Stimulated activated memory B cell treated with anti-CD40 and anti-IgM and Interleukin-4, amounts not matched to agents 10 μg/mL and 1 μg/mL and 100 μg/mL, for 72 hours (primary cell): ENCODE results near the gene SAE1.

ENCODE experiments used
- ATAC-seq: fragments of 150-1000 bp; cut with Tn5 transposase; 2 replicates; pipeline ENCODE4 v1.10.0; 2021
- H3K27ac Mint-ChIP-seq: one replicate; pipeline ENCODE4 v1.8.0; 2022; ENCODE audit warnings: mild to moderate bottlenecking, mixed read lengths
- H3K27me3 Mint-ChIP-seq: one replicate; pipeline ENCODE4 v1.8.0; 2022; ENCODE audit warnings: mixed read lengths
- H3K36me3 Mint-ChIP-seq: one replicate; pipeline ENCODE4 v1.8.0; 2022; ENCODE audit warnings: mixed read lengths
- H3K4me1 Mint-ChIP-seq: one replicate; pipeline ENCODE4 v1.8.0; 2022; ENCODE audit warnings: mixed read lengths
- H3K4me3 Mint-ChIP-seq: one replicate; pipeline ENCODE4 v1.8.0; 2022; ENCODE audit warnings: mild to moderate bottlenecking, moderate library complexity, mixed read lengths
- H3K9me3 Mint-ChIP-seq: one replicate; pipeline ENCODE4 v1.8.0; 2022; ENCODE audit warnings: mixed read lengths

Gene SAE1

GRCh38 chr19:47130589-47131227 is at the start of gene SAE1:
Gene SAE1 (plus strand): TSS chr19:47130835. CDS start chr19:47130931, 96 bp downstream.
- Mint-ChIP-seq H3K27ac (peak within 1 kb of the TSS; percentile 91), H3K27me3 (no peaks in the 10 kb centered on the region), H3K36me3 (peaks cover 24% of the 10 kb centered on the region), H3K4me1 (peaks cover 55% of the 10 kb centered on the region), H3K4me3 (peak within 1 kb of the TSS; percentile 92), H3K9me3 (no peaks in the 10 kb centered on the region)
- peak; percentile 95 for ATAC-seq

- H3K27ac Mint-ChIP-seq = no peak overlapping the region
- no peaks in the 10 kb centered on the region for H3K27me3 Mint-ChIP-seq
- no peak for ATAC-seq
- H3K4me3 Mint-ChIP-seq = no peak overlapping the region
- H3K4me1 Mint-ChIP-seq = peaks cover 7% of the 10 kb centered on the region
- no peaks in the 10 kb centered on the region for H3K9me3 Mint-ChIP-seq
- peaks cover 43% of the 10 kb centered on the region for H3K36me3 Mint-ChIP-seq
Measured at GRCh38 chr19:47081095-47081494, 49.5 kb upstream of the SAE1 start.

- Mint-ChIP-seq H3K36me3 (peaks cover 46% of the 10 kb centered on the region), H3K27me3 (no peaks in the 10 kb centered on the region), H3K9me3 (no peaks in the 10 kb centered on the region), H3K4me1 (peaks cover 14% of the 10 kb centered on the region), H3K27ac (no peak overlapping the region), H3K4me3 (no peak overlapping the region)
- ATAC-seq = no peak
Measured at GRCh38 chr19:47082493-47082892, 48.1 kb upstream of the SAE1 start.

- H3K9me3 Mint-ChIP-seq = no peaks in the 10 kb centered on the region
- H3K4me3 Mint-ChIP-seq = no peak overlapping the region
- no peak for ATAC-seq
- peaks cover 14% of the 10 kb centered on the region for H3K4me1 Mint-ChIP-seq
- peaks cover 53% of the 10 kb centered on the region for H3K36me3 Mint-ChIP-seq
- peak overlapping the region; percentile 52 for H3K27ac Mint-ChIP-seq
- H3K27me3 Mint-ChIP-seq = no peaks in the 10 kb centered on the region
Measured at GRCh38 chr19:47084879-47085439, 45.7 kb upstream of the SAE1 start.

- H3K27me3 Mint-ChIP-seq = no peaks in the 10 kb centered on the region
- no peak for ATAC-seq
- no peaks in the 10 kb centered on the region for H3K9me3 Mint-ChIP-seq
- H3K36me3 Mint-ChIP-seq = peaks cover 58% of the 10 kb centered on the region
- H3K4me1 Mint-ChIP-seq = peaks cover 14% of the 10 kb centered on the region
- H3K4me3 Mint-ChIP-seq = no peak overlapping the region
- H3K27ac Mint-ChIP-seq = peak overlapping the region; percentile 52
Measured at GRCh38 chr19:47086280-47086679, 44.4 kb upstream of the SAE1 start.

- no peaks in the 10 kb centered on the region for H3K9me3 Mint-ChIP-seq
- peaks cover 45% of the 10 kb centered on the region for H3K36me3 Mint-ChIP-seq
- H3K27ac Mint-ChIP-seq = no peak overlapping the region
- H3K4me1 Mint-ChIP-seq = peaks cover 33% of the 10 kb centered on the region
- no peak for ATAC-seq
- no peaks in the 10 kb centered on the region for H3K27me3 Mint-ChIP-seq
- no peak overlapping the region for H3K4me3 Mint-ChIP-seq
Measured at GRCh38 chr19:47089767-47090350, 40.8 kb upstream of the SAE1 start.

GRCh38 chr19:47093254-47093653 is 37.4 kb upstream of the SAE1 start:
- Mint-ChIP-seq H3K36me3 (peaks cover 36% of the 10 kb centered on the region), H3K9me3 (no peaks in the 10 kb centered on the region), H3K27me3 (no peaks in the 10 kb centered on the region), H3K4me3 (peak overlapping the region; percentile 19), H3K27ac (peak overlapping the region; percentile 95), H3K4me1 (peaks cover 46% of the 10 kb centered on the region)
- peak; percentile 52 for ATAC-seq

- peak; percentile 97 for ATAC-seq
- Mint-ChIP-seq H3K27ac (peak overlapping the region; percentile 95), H3K36me3 (peaks cover 36% of the 10 kb centered on the region), H3K27me3 (no peaks in the 10 kb centered on the region), H3K4me1 (peaks cover 52% of the 10 kb centered on the region), H3K9me3 (no peaks in the 10 kb centered on the region), H3K4me3 (peak overlapping the region; percentile 19)
Measured at GRCh38 chr19:47093841-47094240, 36.8 kb upstream of the SAE1 start.

GRCh38 chr19:47094557-47095475 is 35.8 kb upstream of the SAE1 start:
- Mint-ChIP-seq H3K27me3 (no peaks in the 10 kb centered on the region), H3K9me3 (no peaks in the 10 kb centered on the region), H3K36me3 (peaks cover 30% of the 10 kb centered on the region), H3K4me3 (peak overlapping the region; percentile 65), H3K4me1 (peaks cover 55% of the 10 kb centered on the region), H3K27ac (peak overlapping the region; percentile 95)
- ATAC-seq = peak; percentile 51

- Mint-ChIP-seq H3K27me3 (no peaks in the 10 kb centered on the region), H3K9me3 (no peaks in the 10 kb centered on the region), H3K36me3 (peaks cover 27% of the 10 kb centered on the region), H3K4me3 (peak overlapping the region; percentile 4), H3K27ac (peak overlapping the region; percentile 95), H3K4me1 (peaks cover 60% of the 10 kb centered on the region)
- no peak for ATAC-seq
Measured at GRCh38 chr19:47095476-47096099, 35.0 kb upstream of the SAE1 start.

GRCh38 chr19:47096100-47096704 is 34.4 kb upstream of the SAE1 start:
- Mint-ChIP-seq H3K36me3 (peaks cover 23% of the 10 kb centered on the region), H3K4me1 (peaks cover 61% of the 10 kb centered on the region), H3K27ac (peak overlapping the region; percentile 95), H3K4me3 (no peak overlapping the region), H3K27me3 (no peaks in the 10 kb centered on the region), H3K9me3 (no peaks in the 10 kb centered on the region)
- no peak for ATAC-seq

- no peak for ATAC-seq
- H3K4me1 Mint-ChIP-seq = peaks cover 61% of the 10 kb centered on the region
- H3K27ac Mint-ChIP-seq = peak overlapping the region; percentile 95
- no peaks in the 10 kb centered on the region for H3K27me3 Mint-ChIP-seq
- H3K36me3 Mint-ChIP-seq = peaks cover 23% of the 10 kb centered on the region
- H3K4me3 Mint-ChIP-seq = no peak overlapping the region
- no peaks in the 10 kb centered on the region for H3K9me3 Mint-ChIP-seq
Measured at GRCh38 chr19:47096721-47097120, 33.9 kb upstream of the SAE1 start.

GRCh38 chr19:47097396-47098201 is 33.0 kb upstream of the SAE1 start:
- no peak for ATAC-seq
- no peak overlapping the region for H3K4me3 Mint-ChIP-seq
- peaks cover 23% of the 10 kb centered on the region for H3K36me3 Mint-ChIP-seq
- H3K4me1 Mint-ChIP-seq = peaks cover 65% of the 10 kb centered on the region
- peak overlapping the region; percentile 12 for H3K27ac Mint-ChIP-seq
- H3K27me3 Mint-ChIP-seq = no peaks in the 10 kb centered on the region
- H3K9me3 Mint-ChIP-seq = no peaks in the 10 kb centered on the region

GRCh38 chr19:47098608-47099007 is 32.0 kb upstream of the SAE1 start:
- ATAC-seq = no peak
- peaks cover 23% of the 10 kb centered on the region for H3K36me3 Mint-ChIP-seq
- peak overlapping the region; percentile 12 for H3K27ac Mint-ChIP-seq
- H3K27me3 Mint-ChIP-seq = no peaks in the 10 kb centered on the region
- no peaks in the 10 kb centered on the region for H3K9me3 Mint-ChIP-seq
- no peak overlapping the region for H3K4me3 Mint-ChIP-seq
- peaks cover 65% of the 10 kb centered on the region for H3K4me1 Mint-ChIP-seq
